ENCODE data around the gene OGA.
"Not testable (repeated sequence)": the region's sequence is repeated elsewhere in the genome, so short reads cannot be mapped to it uniquely, and the experiment has no call there.

Gene OGA

GRCh38 chr10:101797403-101798059 is 20.7 kb downstream of the OGA start:
- no peak for DNase-seq (ENCODE audit: low read depth in 2 of 2)

- no peak for DNase-seq (ENCODE audit: low read depth in 2 of 2)
Observed at GRCh38 chr10:101793526-101793925, 24.7 kb downstream of the OGA start.

DNA sequence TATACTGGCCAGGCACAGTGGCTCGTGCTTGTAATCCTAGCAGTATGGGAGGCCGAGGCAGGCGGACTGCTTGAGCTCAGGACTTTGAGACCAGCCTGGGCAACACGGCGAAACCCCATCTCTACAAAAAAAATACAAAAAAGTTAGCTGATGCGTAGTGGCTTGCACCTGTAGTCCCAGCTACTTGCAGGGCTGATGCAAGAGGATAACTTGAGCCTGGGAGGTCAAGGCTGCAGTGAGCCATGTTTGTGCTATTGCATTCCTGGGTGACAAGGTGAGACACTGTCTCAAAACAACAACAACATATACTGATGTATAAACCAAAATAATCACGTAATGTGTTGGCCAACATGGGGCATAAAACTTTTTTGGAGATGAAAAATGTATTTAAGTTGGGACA is 28.6 kb downstream of the OGA start:
- DNase-seq (ENCODE audit: low read depth in 2 of 2), result no peak

DNA sequence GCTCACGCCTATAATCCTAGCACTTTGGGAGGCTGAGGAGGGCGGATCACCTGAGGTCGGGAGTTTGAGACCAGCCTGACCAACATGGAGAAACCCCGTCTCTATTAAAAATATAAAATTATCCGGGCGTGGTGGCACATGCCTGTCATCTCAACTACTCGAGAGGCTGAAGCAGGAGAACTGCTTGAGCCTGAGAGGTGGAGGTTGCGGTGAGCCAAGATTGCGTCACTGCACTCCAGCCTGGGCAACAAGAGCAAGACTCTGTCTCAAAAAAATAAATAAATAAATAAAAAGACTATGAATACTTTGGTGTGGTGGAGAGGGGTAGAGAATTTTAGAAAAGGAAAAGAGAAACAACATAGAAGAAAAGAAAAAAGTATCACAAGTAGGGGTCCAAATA is 29.0 kb downstream of the OGA start:
- not testable (repeated sequence) for DNase-seq (ENCODE audit: low read depth in 2 of 2)

GRCh38 chr10:101785801-101786200 is 32.4 kb downstream of the OGA start:
- no peak for DNase-seq (ENCODE audit: low read depth in 2 of 2)

DNA sequence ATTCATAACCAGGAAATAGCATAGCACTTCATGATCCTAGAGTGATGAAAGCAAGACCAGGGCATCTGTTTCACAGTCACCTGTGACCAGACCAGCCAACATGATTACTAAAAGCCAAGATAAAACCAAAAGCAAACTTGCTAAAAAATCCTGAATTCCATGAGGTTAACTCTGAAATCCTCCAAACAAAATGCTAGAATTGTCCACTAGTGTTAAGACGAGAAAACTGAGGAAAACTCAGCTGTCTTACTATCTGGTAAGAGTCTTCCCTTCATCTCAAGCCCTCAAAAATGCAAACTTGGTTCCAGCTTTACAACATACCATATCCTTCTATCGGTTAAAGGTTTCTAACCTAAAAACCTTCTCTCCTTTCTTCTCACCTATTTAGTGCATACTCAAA is 33.7 kb downstream of the OGA start:
- DNase-seq (ENCODE audit: low read depth in 2 of 2), result no peak

DNA sequence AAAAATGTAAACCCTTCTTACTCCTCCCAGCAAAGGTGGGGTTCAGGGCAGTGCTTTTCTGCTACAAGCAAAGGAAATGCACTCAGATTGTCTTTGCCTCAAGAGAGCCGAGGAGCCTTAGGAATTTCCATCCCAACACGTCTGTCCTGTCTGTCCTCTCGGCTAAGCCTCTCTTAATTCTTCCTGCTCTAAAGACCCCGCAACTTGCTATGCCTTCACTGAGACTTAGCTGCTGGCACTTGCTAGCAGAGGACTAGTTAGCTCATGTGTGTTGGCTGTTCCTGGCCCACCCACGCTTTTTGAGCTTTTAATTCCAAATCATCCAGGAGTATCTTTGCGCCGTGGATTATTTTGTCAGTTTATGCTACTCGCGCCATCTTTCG is 34.5 kb downstream of the OGA start:
- DNase-seq (ENCODE audit: low read depth in 2 of 2), result no peak

DNA sequence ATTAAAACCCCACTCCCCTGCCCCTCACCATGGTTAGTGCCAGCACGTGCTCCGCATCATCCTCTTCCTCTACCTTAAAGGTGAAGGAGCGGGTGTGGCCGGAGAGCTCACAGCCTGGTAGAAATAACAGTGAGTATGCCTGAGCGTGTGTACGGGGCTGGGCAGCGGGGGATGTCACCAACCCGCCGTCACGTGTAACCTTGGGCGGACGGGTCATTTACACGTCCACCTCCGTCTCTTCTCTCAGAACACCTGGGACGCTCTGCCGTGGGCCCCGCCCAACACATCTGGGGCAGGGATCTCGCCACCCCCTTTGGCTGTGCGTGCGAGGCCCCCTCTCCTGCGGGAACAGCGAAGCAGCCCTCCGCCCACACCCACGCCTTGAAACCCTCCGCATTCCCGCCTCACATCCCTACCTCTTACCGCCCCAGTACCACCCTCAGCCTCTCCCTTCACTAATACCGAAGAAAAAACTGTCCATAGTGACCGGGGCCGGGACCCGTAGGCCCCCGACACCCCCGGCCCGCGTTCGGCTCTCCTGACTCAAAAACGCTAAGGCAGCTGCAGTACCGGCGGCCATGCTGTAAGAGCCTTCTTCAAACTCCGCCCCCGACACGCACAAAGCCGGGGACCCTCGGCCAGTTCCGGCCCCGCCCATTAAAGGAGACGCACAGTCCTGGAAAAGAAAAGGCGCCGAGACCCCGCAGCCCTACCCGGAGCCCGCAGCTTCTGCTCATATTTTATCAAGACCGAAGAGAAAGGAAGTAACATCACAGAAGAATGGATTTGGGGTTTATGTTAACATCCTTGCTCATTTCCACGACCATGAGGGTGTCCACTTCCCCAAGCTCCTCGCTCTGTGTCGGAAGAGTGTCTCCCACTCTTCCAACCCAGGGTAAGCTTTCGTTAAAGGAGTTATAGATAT is 35.2 kb downstream of the OGA start, which contains the start of gene NPM3:
Gene NPM3, minus strand, starts transcription at position 636 of the 925 bp plus-strand sequence. Its CDS starts 56 bp downstream, at position 580.
- peak; percentile 52 to 70 for DNase-seq (ENCODE audit: low read depth in 2 of 2)

GRCh38 chr10:101781984-101782810 is 36.0 kb downstream of the OGA start:
- no peak for DNase-seq (ENCODE audit: low read depth in 2 of 2)

- DNase-seq (ENCODE audit: low read depth in 2 of 2), result no peak
Observed at GRCh38 chr10:101781655-101781983, 36.6 kb downstream of the OGA start.

- DNase-seq (ENCODE audit: low read depth in 2 of 2), result peak; percentile 41 to 55
Observed at GRCh38 chr10:101780818-101781654, 37.2 kb downstream of the OGA start.

DNA sequence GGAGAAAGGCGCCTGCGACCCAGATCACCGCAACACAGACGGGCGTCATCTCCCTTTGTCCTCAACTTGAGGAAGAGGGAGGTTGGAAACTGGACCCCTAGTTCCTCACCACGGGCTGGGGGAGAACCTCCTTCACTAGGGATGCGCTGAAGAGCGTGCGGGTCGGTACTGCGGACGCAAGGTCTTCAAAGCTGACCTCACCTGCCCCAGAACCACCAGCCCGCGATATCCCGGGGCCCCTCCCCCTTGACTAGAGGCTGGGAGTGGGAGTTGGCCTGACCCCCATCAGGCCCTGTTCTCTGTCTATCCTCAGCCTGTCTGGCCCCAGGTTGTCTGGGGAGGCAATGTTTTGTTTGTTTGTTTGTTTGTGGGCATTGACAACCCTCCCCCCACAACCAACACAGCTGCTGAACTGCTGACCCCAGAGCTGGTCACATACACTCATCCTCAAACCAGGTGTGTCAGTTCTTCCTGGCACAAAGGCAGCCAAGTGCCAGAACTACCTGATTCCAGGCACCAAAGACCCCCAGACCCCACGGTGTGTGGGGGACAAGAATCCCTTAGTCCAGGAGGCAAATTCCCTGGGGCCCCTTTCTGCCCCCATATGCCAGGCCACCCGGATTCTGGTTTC is 37.9 kb downstream of the OGA start:
- no peak for DNase-seq (ENCODE audit: low read depth in 2 of 2)

DNA sequence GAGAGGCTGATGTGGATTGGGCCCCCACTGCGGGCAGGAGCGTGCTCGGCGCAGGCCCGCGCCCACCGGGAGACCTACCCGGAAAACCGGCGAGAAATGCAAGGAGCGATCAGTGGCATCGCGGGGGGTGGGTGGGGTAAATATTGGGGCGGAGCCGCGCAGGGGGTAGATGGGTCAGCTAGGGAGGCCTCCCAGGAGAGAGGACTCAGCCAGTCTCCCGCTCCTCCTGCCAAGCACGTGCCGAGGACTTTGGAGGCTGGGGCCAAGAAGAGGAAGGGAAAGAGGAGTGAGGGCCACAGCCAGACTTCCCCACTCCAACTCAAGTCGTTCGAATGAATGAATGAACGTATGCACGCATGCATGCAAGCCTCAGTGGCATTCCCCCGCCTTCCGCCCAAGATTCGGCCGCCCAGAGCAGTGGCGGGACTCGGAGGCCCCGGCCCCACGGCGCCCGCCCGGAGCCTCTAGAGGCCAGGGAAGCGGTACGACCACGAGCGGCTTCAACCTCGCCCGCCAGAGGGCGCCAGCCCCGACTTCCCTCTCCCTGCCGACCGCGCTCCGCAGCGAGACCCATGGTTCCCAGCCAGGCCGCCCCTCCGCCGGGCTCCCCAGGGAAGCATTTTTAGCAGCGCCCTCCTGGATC is 38.6 kb downstream of the OGA start:
- DNase-seq (ENCODE audit: low read depth in 2 of 2), result peak; percentile 61 to 85

DNA sequence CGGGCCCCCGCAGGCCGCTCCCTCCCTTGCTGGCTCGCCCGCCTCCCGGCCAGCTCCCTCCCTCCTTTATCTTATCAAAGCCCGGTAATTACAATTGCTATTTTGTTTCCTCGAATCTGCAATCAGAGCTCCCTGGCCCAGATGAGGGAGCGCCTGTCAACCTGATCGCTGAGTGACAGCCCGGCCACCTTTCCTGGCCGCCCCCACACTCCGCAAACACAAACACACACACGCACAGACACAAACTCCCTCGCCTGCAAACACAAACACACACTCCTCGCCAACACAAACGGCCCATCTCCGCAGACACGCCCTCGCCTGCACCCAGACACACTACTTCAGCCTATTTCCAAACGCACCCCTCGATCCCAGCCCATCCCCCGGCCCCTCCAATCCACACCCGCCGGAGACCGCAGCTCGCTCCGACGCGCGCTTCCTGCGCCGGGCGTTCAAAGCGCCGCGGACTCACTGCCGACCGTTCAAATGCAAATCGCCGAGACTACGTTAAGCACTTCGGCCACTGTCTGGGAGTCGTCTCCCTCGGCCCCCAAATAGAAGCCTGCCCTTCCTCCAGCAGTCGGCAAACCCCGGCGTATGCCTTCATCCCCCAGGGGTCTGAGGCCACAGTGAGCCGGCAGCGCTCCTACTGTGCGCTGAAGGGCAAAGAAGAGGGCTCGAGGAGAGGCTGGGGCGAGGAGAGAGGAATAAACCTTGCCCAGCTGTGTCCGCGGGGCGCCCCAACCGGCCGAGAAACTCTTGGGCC is 39.3 kb downstream of the OGA start:
- no peak for DNase-seq (ENCODE audit: low read depth in 2 of 2)

DNA sequence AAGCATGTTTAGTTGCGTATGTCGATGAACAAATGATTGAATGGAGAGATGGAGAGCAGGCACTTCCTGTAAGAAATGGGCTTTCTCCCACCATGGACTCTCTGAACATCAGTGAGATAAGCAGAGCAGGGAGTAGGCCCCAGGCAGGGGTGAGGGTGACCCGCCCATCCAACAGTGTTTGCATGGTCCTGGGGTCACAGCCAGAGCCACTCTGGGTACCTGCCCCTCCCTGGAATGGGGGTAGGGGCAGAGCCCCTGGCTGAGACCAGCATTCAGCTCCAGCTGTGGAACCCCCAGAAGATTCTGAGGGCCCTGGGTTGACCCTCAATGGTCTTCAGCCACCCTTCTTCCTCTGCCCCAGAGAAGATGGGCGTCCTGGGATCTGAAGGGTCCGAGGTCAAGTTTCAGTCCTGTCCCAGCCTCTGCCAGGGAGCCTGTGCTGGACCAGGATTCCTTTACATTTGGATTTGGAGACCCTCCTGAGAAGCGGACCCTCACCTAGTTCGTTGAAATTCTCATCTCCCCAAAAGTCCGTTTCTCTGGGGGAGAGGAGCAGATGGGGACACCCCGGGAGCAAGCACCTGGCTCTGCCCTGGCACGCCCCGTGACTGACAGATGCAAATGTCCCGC is 40.0 kb downstream of the OGA start:
- no peak for DNase-seq (ENCODE audit: low read depth in 2 of 2)

- DNase-seq (ENCODE audit: low read depth in 2 of 2), result no peak
Observed at GRCh38 chr10:101777619-101778145, 40.6 kb downstream of the OGA start.

GRCh38 chr10:101776161-101776817 is 42.0 kb downstream of the OGA start:
- no peak for DNase-seq (ENCODE audit: low read depth in 2 of 2)

All from stimulated activated CD4-positive, alpha-beta T cell treated with anti-CD3 and anti-CD28 coated beads, Interleukin-1b, Interleukin-23, amount 100 ng/mL, for 1 hour (primary cell).